Brain microvascular endothelial cell (primary cell): ENCODE measurements around the gene FAM234B.

Source experiments
- DNase-seq: peaks from one replicate; pipeline ENCODE4 v3.0.0-alpha.2; 2020
- H3K27ac ChIP-seq: fragments of 250-450 bp; sonication (Bioruptor Pico); 2 replicates; pipeline ENCODE4 v1.5.1; 2020; ENCODE audit warnings: mild to moderate bottlenecking, moderate library complexity
- H3K27me3 ChIP-seq: fragments of 250-450 bp; sonication (Bioruptor Pico); replicated peaks from 2 replicates; pipeline ENCODE4 v1.5.1; 2020; ENCODE audit warnings: mild to moderate bottlenecking
- H3K36me3 ChIP-seq: fragments of 250-450 bp; sonication (Bioruptor Pico); replicated peaks from 2 replicates; pipeline ENCODE4 v1.5.1; 2020; ENCODE audit warnings: mild to moderate bottlenecking
- H3K4me3 ChIP-seq: 2 replicates; pipeline ENCODE4 v1.5.1; 2011; ENCODE audit warnings: low read depth, mild to moderate bottlenecking, control low read depth, low read length, moderate library complexity
- in situ Hi-C: cut with HindIII; loops from 2 replicates; pipeline ENCODE4 v1.10.0; 2017; ENCODE audit warnings: low sequenced_read_pairs, low pct_ligation_motif_present
- TF ChIP-seq, protein P1 (sequence below): IDR thresholded peaks from 2 replicates; pipeline ENCODE4 v1.5.1; 2011; ENCODE audit warnings: low read depth, mild to moderate bottlenecking, moderate library complexity, low read length, control low read depth, inconsistent platforms; ENCODE audit errors: missing control alignments

FAM234B gene

DNA sequence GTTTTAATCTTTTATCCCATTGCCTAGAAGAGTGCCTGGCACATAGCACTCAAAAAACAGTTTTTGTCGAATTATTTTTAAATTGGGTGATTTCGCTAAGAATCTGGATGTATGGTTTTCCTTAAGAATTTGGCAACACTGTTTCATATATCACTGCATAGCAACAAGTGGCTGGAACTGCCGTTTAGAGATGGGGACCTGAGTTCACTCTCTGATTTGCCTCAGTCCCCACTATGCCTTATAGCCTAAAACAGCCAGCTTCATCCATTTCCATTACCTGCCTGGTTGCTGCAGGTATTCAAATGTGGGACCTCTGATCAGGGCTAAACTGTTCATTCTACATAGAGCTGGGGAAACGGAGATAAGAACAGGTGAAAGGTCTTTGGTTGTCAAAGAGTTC, 45.9 kb upstream of the FAM234B start:
- TF ChIP-seq, protein P1, sequence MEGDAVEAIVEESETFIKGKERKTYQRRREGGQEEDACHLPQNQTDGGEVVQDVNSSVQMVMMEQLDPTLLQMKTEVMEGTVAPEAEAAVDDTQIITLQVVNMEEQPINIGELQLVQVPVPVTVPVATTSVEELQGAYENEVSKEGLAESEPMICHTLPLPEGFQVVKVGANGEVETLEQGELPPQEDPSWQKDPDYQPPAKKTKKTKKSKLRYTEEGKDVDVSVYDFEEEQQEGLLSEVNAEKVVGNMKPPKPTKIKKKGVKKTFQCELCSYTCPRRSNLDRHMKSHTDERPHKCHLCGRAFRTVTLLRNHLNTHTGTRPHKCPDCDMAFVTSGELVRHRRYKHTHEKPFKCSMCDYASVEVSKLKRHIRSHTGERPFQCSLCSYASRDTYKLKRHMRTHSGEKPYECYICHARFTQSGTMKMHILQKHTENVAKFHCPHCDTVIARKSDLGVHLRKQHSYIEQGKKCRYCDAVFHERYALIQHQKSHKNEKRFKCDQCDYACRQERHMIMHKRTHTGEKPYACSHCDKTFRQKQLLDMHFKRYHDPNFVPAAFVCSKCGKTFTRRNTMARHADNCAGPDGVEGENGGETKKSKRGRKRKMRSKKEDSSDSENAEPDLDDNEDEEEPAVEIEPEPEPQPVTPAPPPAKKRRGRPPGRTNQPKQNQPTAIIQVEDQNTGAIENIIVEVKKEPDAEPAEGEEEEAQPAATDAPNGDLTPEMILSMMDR: no peak
- Histone ChIP-seq H3K27ac (no peak overlapping the region), H3K4me3 (no peak overlapping the region), H3K27me3 (no peaks in the 10 kb centered on the region), H3K36me3 (no peaks in the 10 kb centered on the region)
- no peak for DNase-seq
- in situ Hi-C loops: loop anchor here (25.0 kb wide), 1 partner anchor 214 kb away; no protein-coding TSS in a partner anchor

DNA sequence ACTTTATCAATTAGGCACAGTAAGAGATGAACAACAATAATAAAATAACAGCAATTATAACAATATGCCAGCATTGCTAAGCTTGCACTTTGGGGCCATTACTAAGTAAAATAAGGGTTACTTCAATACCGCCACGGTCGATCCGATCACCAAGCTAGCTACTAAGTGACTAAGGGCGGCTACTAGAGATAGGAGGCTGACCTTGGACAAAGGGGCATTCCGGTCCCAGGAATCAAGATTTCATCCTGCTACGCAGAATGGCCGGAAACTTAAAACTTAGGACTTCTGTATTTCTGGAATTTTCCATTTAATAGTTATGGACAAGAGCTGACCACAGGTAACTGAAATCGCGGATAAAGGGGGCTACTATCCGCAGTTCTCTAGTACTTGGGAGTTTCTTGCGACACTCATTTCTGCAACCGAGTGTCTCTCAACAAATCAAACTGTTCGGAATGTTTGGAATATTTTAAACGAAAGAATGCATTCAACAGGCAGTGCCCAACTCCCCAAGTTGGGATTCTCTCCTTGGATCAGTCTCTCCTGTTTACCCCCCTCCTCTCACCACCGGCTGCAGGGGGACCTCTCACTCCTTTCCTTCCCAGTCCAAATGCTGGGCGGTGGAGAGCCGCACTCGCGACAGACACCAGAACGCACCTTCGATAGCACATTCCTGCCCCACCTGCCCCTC, 44.8 kb upstream of the FAM234B start:
- Histone ChIP-seq H3K36me3 (no peaks in the 10 kb centered on the region), H3K27ac (peak overlapping the region; percentile 34), H3K27me3 (no peaks in the 10 kb centered on the region), H3K4me3 (peak overlapping the region; percentile 88)
- in situ Hi-C loops: loop anchor here (25.0 kb wide), 1 partner anchor 213 kb away; no protein-coding TSS in a partner anchor
- TF ChIP-seq, protein P1: no peak
- no peak for DNase-seq

DNA sequence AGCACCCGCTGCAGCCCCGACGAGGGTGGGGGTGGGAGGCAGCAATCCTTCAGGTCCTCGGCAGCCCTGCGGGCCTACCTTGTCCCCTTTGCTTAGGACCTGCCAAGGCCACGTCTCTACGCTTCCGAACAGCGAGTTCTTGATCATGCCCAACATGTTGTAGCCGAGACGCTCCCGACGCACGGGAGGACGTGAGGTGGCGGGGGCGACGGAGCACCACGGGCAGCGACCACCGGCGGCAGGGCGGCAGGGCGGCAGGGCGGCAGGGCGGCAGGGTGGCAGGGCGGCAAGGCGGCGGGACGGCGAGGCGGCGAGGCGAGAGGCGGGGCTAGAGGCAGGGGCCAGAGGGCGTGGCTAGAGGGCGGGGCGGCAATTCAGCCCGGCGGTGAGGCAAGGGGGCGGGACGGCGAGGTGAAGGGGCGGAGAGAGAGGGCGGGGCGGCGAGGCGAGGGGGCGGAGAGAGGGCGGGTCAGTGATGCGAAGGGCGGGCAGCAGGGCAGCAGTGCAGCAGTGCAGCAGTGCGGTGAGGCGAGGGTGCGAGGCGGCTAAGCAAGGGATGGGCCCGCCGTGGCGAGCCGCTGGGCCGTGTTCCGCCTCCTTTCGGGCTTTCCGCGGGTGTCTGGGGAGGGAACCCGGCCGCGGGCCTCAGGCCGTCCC, 44.1 kb upstream of the FAM234B start, which contains the start of gene HEBP1:
Gene HEBP1, minus strand, starts transcription at position 307 of the 657 bp plus-strand sequence. Its CDS starts 151 bp downstream, at position 156.
- H3K36me3 ChIP-seq: no peaks in the 10 kb centered on the region
- TF ChIP-seq, protein P1: no peak
- H3K4me3 ChIP-seq: peak within 1 kb of the TSS; percentile 88
- peak within 1 kb of the TSS; percentile 49 for H3K27ac ChIP-seq
- in situ Hi-C loops: loop anchor here (25.0 kb wide), 1 partner anchor 212 kb away; no protein-coding TSS in a partner anchor
- DNase-seq: peak; percentile 86
- H3K27me3 ChIP-seq: no peaks in the 10 kb centered on the region

DNA sequence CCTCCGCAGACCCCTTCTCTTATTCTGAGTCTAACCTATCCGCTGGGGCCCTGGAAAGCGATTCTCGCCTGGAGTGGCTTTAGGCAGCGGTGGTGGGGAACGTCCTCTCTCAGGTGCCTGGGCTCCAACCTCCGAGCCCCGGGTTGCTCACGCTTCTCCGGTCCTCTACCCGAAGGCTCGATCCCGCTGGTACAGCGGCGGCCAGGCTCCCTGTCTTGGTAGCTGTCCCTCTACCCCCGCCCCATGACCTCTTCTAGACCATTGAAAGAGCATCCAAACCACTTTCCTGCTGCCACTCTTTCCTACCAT, 43.6 kb upstream of the FAM234B start:
- Histone ChIP-seq H3K27ac (peak overlapping the region; percentile 49), H3K27me3 (no peaks in the 10 kb centered on the region), H3K36me3 (no peaks in the 10 kb centered on the region), H3K4me3 (peak overlapping the region; percentile 88)
- in situ Hi-C loops: no loop called here
- TF ChIP-seq, protein P1: no peak
- DNase-seq: no peak

DNA sequence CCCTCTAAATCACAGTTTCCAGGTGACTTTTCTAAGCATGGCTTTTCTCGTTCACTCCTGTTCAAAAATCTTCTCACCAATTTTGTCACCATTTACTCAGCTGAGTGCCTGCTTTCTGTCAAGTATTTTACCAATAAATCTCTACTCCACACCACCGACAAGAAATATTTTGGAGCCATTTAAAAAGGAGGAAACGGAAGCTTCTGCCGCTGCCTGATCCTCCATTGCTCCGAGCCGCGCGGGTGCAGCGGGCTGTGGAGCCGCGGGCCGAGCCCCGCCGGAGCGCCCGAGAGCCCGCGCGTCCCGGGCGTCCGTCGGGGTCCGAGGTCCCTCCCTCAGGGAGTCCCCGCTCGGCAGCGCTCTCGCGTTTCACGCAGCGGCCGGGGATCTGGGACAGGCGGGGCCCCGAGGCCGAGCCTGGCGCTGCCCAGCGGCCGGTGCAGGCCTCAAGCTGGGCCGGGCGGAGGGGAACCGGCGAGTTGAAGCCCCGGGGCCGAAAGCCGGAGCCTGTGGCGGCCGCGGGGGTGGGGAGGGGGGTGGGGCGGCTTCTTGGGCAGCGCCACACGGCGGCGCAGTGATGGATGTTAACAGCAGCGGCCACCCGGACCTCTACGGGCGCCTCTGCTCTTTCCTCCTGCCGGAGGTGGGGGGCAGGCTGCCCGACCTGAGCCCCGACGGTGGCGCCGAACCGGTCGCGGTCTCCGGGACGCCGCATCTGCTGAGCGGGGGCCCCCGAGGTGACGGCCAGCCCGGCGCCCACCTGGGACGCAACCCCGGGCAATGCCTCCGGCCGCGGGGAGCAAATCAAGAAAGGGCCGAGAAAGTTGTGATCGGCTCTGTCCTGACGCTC, 43.0 kb upstream of the FAM234B start:
- TF ChIP-seq, protein P1: peak; percentile 55
- Histone ChIP-seq H3K27ac (peak overlapping the region; percentile 49), H3K36me3 (no peaks in the 10 kb centered on the region), H3K27me3 (no peaks in the 10 kb centered on the region), H3K4me3 (peak overlapping the region; percentile 88)
- DNase-seq: no peak
- in situ Hi-C loops: no loop called here
